Measurements from ENCODE around the gene ZFAND3.

- no peak for TF ChIP-seq CTCF (IDR thresholded peaks at IDR 0.05; ENCODE audit: low read length)
- no peak for TF ChIP-seq EZH2 (IDR thresholded peaks at IDR 0.05; ENCODE audit: borderline replicate concordance, low read length)
These were observed 124.0 kb downstream of the ZFAND3 start for GRCh38 chr6:37943436-37944058.

Data from OCI-LY1 (cell line).